SU-DHL-6 (cell line): ENCODE measurements around the gene ULK1.

ENCODE experiments used
- CTCF ChIP-seq: fragments of 200-600 bp; sonication (generic); IDR thresholded peaks from one replicate; pipeline ENCODE4 v1.5.1; 2017; ENCODE audit warnings: antibody characterized with exemption, mild to moderate bottlenecking, low read length, moderate library complexity; ENCODE audit not compliant: insufficient read depth, poor library complexity, severe bottlenecking
- EZH2phosphoT487 ChIP-seq: fragments of 200-600 bp; sonication (generic), shearing (Covaris generic); conservative IDR thresholded peaks from 2 replicates; pipeline ENCODE4 v1.6.1; 2018; ENCODE audit warnings: mild to moderate bottlenecking, antibody characterized with exemption, low read length, moderate library complexity, mixed read lengths

GRCh38 chr12:131847456-131847855, 47.0 kb upstream of the ULK1 start:
- no peak for TF ChIP-seq CTCF
- TF ChIP-seq EZH2phosphoT487 = no peak
